Heart right ventricle (tissue), 16 donors: ENCODE results near the gene PCDH15. TPM values are rescaled to one million over a fixed set of nuclear protein-coding genes. Genes with fewer than 3 reads are reported as not detected.
"Not testable (repeated sequence)": the region's sequence is repeated elsewhere in the genome, so short reads cannot be mapped to it uniquely, and the experiment has no call there.

Source experiments
- ATAC-seq, 8 donors: fragments of 200-7000 bp; cut with Tn5 transposase; one replicate each; pipeline ENCODE4 v1.9.1; 2020; ENCODE audit warnings: mild to moderate bottlenecking in 8 of 8, moderate library complexity in 8 of 8, moderate number of reproducible peaks in 1 of 8
- DNase-seq, 2 donors: peaks; one replicate each; pipeline ENCODE4 v3.0.0-alpha.2; 2020
- H3K27ac ChIP-seq, 10 donors: fragments of 200-600 bp; sonication (generic) in 2 of 10; one replicate each; pipeline versions ENCODE4 v1.5.0 to v1.8.0; 2020 to 2022; ENCODE audit warnings: mild to moderate bottlenecking in 3 of 10
- H3K27me3 ChIP-seq, 7 donors: fragments of 200-600 bp; one replicate each; pipeline ENCODE4 v1.8.0; 2021 to 2022; ENCODE audit warnings: mild to moderate bottlenecking in 2 of 7
- H3K36me3 ChIP-seq, 9 donors: fragments of 200-600 bp; sonication (generic) in 1 of 9; one replicate each; pipeline versions ENCODE4 v1.5.0 to v1.8.0; 2020 to 2022; ENCODE audit warnings: mild to moderate bottlenecking in 2 of 9
- H3K4me1 ChIP-seq, 9 donors: fragments of 200-600 bp; sonication (generic) in 1 of 9; one replicate each; pipeline versions ENCODE4 v1.5.0 to v1.8.0; 2020 to 2022; ENCODE audit warnings: mild to moderate bottlenecking in 4 of 9
- H3K4me3 ChIP-seq, 10 donors: fragments of 200-600 bp; sonication (generic) in 2 of 10; one replicate each; pipeline versions ENCODE4 v1.5.0 to v1.8.0; 2020 to 2022; ENCODE audit warnings: mild to moderate bottlenecking in 7 of 10, moderate library complexity in 2 of 10
- H3K9me3 ChIP-seq, 11 donors: fragments of 200-600 bp in 10 of 11; sonication (generic) in 2 of 11; one replicate each; pipeline versions ENCODE4 v1.5.0 to v1.8.0; 2013 to 2022; ENCODE audit warnings: mild to moderate bottlenecking in 2 of 11, control low read depth in 1 of 11, moderate library complexity in 1 of 11
- CTCF ChIP-seq, 9 donors: fragments of 200-600 bp; sonication (generic) in 2 of 9; IDR thresholded peaks; one replicate each; pipeline versions ENCODE4 v1.5.0 to v1.8.0; 2021 to 2022; ENCODE audit warnings: antibody characterized with exemption in 9 of 9, mild to moderate bottlenecking in 5 of 9, moderate library complexity in 1 of 9
- WGBS, 2 donors: extraction: QIAGEN DNeasy Blood & Tissue Kit; methylation state at CpG; one replicate each; pipeline ENCODE4 v1.1.7; 2013; ENCODE audit warnings: inconsistent platforms in 1 of 2; 5-methylcytosine and 5-hydroxymethylcytosine counted together
- intact Hi-C, 10 donors: fragments of 100-400 bp; cut with DNase I; formaldehyde crosslinking; loops; one replicate each; pipeline versions ENCODE4 v1.11.1 to v1.14.2; 2022
- polyA plus RNA-seq, 2 donors: library from polyadenylated mRNA; stranded (reverse); fragments of 200-250 nt; gene quantifications; one replicate each; pipeline ENCODE4 v1.2.3, GENCODE V29; 2013
- total RNA-seq, 10 donors: library from RNA; stranded (reverse); fragmentation: NEBNext Ultra II Directional in 3 of 10; extraction: Animal tissue kit (Norgen Biotek cat#: 25700) in 3 of 10; gene quantifications; one replicate each; pipeline versions ENCODE4 v1.2.1 to v1.2.4, GENCODE V29; 2021 to 2023
- donor health status: Arrhythmogenic right ventricular cardiomyopathy.
- donor health status: ischemic (EF 13 %, LVEDD 7.1; RV severe dilation, severe dysfunction).
- donor health status: healthy with polysubstance abuse.
- donor health status: DM: no; HTN: yes; CAD: no.
- donor health status: DM: no; HTN: no; CAD: no.
- donor health status: ischemic (EF 25% LVEDD 6.9; RV normal size, moderate dysfunction).
- donor health status: ischemic (EF 25% LVEDD 5.7; RV mildly dilated, moderate dysfunction).
- donor health status: healthy.
- donor health status: DM: yes; HTN: yes; CAD: no.
- donor health status: Ischemic cardiomyopathy.
- donor health status: ischemic (EF 35%, LVEDD 5.7; RV mildly dilated, moderate dysfunction).
- donor health status: nonischemic (EF 11% LVEDD 7.7; RV severe dilation, severe dysfunction).
- donor health status: DM: yes; HTN: yes; CAD: no.
- donor health status: PGD.
- donor health status: ischemic (EF 29% LVEDD 5.4; RV normal size, mild dysfunction).
- donor health status: nonischemic (EF 23%, LVEDD 6.1; RV moderate dilation, normal function).

The PCDH15 gene
- total and polyA plus RNA-seq, 12 donors: 0.05 to 1.00 (median 0.34) TPM

- Histone ChIP-seq H3K36me3 (no peaks in the 10 kb centered on the region), H3K27ac (no peak overlapping the region), H3K9me3 (peaks cover 0 to 2% (median 0%) of the 10 kb centered on the region in 11 donors), H3K27me3 (no peaks in the 10 kb centered on the region), H3K4me3 (no peak overlapping the region), H3K4me1 (no peaks in the 10 kb centered on the region)
- no peak for TF ChIP-seq CTCF (IDR thresholded peaks at IDR 0.05)
- ATAC-seq: no peak
- DNase-seq: no peak
- 86 to 91% methylated on average over 3 of the region's 3 CpGs for WGBS, 2 donors
- intact Hi-C loops: no loop called here
Measured at GRCh38 chr10:54531296-54531695, 269.7 kb downstream of the PCDH15 start.

- no peak for ATAC-seq
- DNase-seq: no peak
- TF ChIP-seq CTCF (IDR thresholded peaks at IDR 0.05): no peak
- H3K4me3 ChIP-seq: no peak overlapping the region
- H3K27me3 ChIP-seq: no peaks in the 10 kb centered on the region
- H3K4me1 ChIP-seq: no peaks in the 10 kb centered on the region
- H3K36me3 ChIP-seq: no peaks in the 10 kb centered on the region
- H3K9me3 ChIP-seq: peaks cover 0 to 2% (median 0%) of the 10 kb centered on the region in 11 donors
- whole genome bisulfite sequencing, 2 donors: 83 to 87% methylated on average over 2 of the region's 2 CpGs
- no peak overlapping the region for H3K27ac ChIP-seq
- intact Hi-C loops: no loop called here
Measured at GRCh38 chr10:54530299-54530698, 270.7 kb downstream of the PCDH15 start.

- Histone ChIP-seq H3K4me3 (no peak overlapping the region), H3K36me3 (no peaks in the 10 kb centered on the region), H3K27ac (no peak overlapping the region), H3K4me1 (no peaks in the 10 kb centered on the region), H3K9me3 (peaks cover 0 to 2% (median 0%) of the 10 kb centered on the region in 11 donors), H3K27me3 (no peaks in the 10 kb centered on the region)
- 60 to 63% methylated on average over 1 of the region's 1 CpG for WGBS, 2 donors
- intact Hi-C loops: no loop called here
- TF ChIP-seq CTCF (IDR thresholded peaks at IDR 0.05): no peak
- DNase-seq (no peak), ATAC-seq (no peak)
Measured at GRCh38 chr10:54525816-54526215, 275.2 kb downstream of the PCDH15 start.

- ATAC-seq, intact Hi-C loops, DNase-seq, H3K27ac ChIP-seq, H3K36me3 ChIP-seq, H3K4me3 ChIP-seq, H3K4me1 ChIP-seq, H3K27me3 ChIP-seq: not testable (repeated sequence)
- 83 to 90% methylated on average over 12 of the region's 12 CpGs for WGBS, 2 donors
- H3K9me3 ChIP-seq: peaks cover 0 to 22% (median 0%) of the 10 kb centered on the region in 11 donors
Measured at GRCh38 chr10:54515244-54515643, 285.8 kb downstream of the PCDH15 start.

GRCh38 chr10:54503863-54504262 lies 297.2 kb downstream of the PCDH15 start:
- no peak for TF ChIP-seq CTCF (IDR thresholded peaks at IDR 0.05)
- no peak overlapping the region for H3K4me3 ChIP-seq
- H3K9me3 ChIP-seq: peaks cover 0 to 7% (median 0%) of the 10 kb centered on the region in 11 donors
- ATAC-seq: no peak
- no peak for DNase-seq
- no peaks in the 10 kb centered on the region for H3K4me1 ChIP-seq
- no peaks in the 10 kb centered on the region for H3K27me3 ChIP-seq
- no peak overlapping the region for H3K27ac ChIP-seq
- intact Hi-C loops: no loop called here
- H3K36me3 ChIP-seq: no peaks in the 10 kb centered on the region
- 73 to 76% methylated on average over 3 of the region's 3 CpGs for WGBS, 2 donors
